Colonic mucosa (tissue), 4 donors: ENCODE data around the gene MOB3B. TPM values are rescaled to one million over a fixed set of nuclear protein-coding genes. Genes with fewer than 3 reads are reported as not detected.

ENCODE experiments used
- DNase-seq: peaks from one replicate; pipeline ENCODE4 v3.0.0-alpha.2; 2020
- H3K27ac ChIP-seq: fragments of 200-600 bp; one replicate; pipeline ENCODE4 v1.8.0; 2021
- H3K27me3 ChIP-seq: fragments of 200-600 bp; one replicate; pipeline ENCODE4 v1.8.0; 2021
- H3K36me3 ChIP-seq: fragments of 200-600 bp; one replicate; pipeline ENCODE4 v1.8.0; 2021
- H3K4me1 ChIP-seq: fragments of 200-600 bp; one replicate; pipeline ENCODE4 v1.8.0; 2021; ENCODE audit warnings: mild to moderate bottlenecking
- H3K4me3 ChIP-seq: fragments of 200-600 bp; one replicate; pipeline ENCODE4 v1.8.0; 2021
- H3K9ac ChIP-seq, 2 donors: one replicate each; pipeline ENCODE4 v1.7.0; 2013; ENCODE audit warnings: control low read depth in 2 of 2, low read depth in 2 of 2, low read length in 2 of 2
- H3K9me3 ChIP-seq: fragments of 200-600 bp; one replicate; pipeline ENCODE4 v1.8.0; 2021
- CTCF ChIP-seq: fragments of 200-600 bp; IDR thresholded peaks from one replicate; pipeline ENCODE4 v1.8.0; 2022; ENCODE audit warnings: antibody characterized with exemption, mild to moderate bottlenecking
- intact Hi-C: fragments of 100-400 bp; cut with DNase I; formaldehyde crosslinking; loops from one replicate; pipeline ENCODE4 v1.14.1; 2022
- total RNA-seq, 2 donors: library from RNA; stranded (reverse); fragmentation: NEBNext Ultra II Directional in 1 of 2; extraction: Animal tissue kit (Norgen Biotek cat#: 25700) in 1 of 2; gene quantifications; one replicate each; pipeline ENCODE4 v1.2.1, GENCODE V29; 2021
- donor health status: healthy.
- donor health status: DM: no; HTN: no; CAD: no.
- donor health status: DM: no; HTN: no; CAD: no.

MOB3B gene
- total RNA-seq, 2 donors from 2014 or later: 35.8 to 39.6 TPM

GRCh38 chr9:27372615-27373014, 157.0 kb downstream of the MOB3B start:
- peaks cover 22% of the 10 kb centered on the region for H3K4me1 ChIP-seq
- no peaks in the 10 kb centered on the region for H3K27me3 ChIP-seq
- TF ChIP-seq CTCF: no peak
- intact Hi-C loops: no loop called here
- no peak overlapping the region for H3K9ac ChIP-seq
- H3K4me3 ChIP-seq: no peak overlapping the region
- no peak for DNase-seq
- peak overlapping the region; percentile 69 for H3K27ac ChIP-seq
- H3K9me3 ChIP-seq: no peaks in the 10 kb centered on the region
- no peaks in the 10 kb centered on the region for H3K36me3 ChIP-seq

- no peak overlapping the region for H3K4me3 ChIP-seq
- peaks cover 12% of the 10 kb centered on the region for H3K4me1 ChIP-seq
- peak; percentile 64 for DNase-seq
- H3K27me3 ChIP-seq: no peaks in the 10 kb centered on the region
- no peaks in the 10 kb centered on the region for H3K36me3 ChIP-seq
- intact Hi-C loops: no loop called here
- peak overlapping the region; percentile 76 for H3K27ac ChIP-seq
- H3K9ac ChIP-seq: no peak overlapping the region
- H3K9me3 ChIP-seq: no peaks in the 10 kb centered on the region
- TF ChIP-seq CTCF: no peak
Observed at GRCh38 chr9:27371382-27371781, 158.2 kb downstream of the MOB3B start.

- DNase-seq: no peak
- Histone ChIP-seq H3K27ac (peak overlapping the region; percentile 24), H3K27me3 (no peaks in the 10 kb centered on the region), H3K9ac (no peak overlapping the region), H3K9me3 (no peaks in the 10 kb centered on the region), H3K4me3 (no peak overlapping the region), H3K36me3 (no peaks in the 10 kb centered on the region), H3K4me1 (peaks cover 12% of the 10 kb centered on the region)
- intact Hi-C loops: no loop called here
- TF ChIP-seq CTCF: no peak
Observed at GRCh38 chr9:27369591-27369990, 160.0 kb downstream of the MOB3B start.

- H3K4me1 ChIP-seq: peaks cover 12% of the 10 kb centered on the region
- no peaks in the 10 kb centered on the region for H3K36me3 ChIP-seq
- no peaks in the 10 kb centered on the region for H3K9me3 ChIP-seq
- H3K4me3 ChIP-seq: no peak overlapping the region
- intact Hi-C loops: no loop called here
- H3K9ac ChIP-seq: peak overlapping the region in 1 of 2 donors; percentile 38
- no peak for DNase-seq
- H3K27me3 ChIP-seq: no peaks in the 10 kb centered on the region
- TF ChIP-seq CTCF: no peak
- H3K27ac ChIP-seq: peak overlapping the region; percentile 24
Observed at GRCh38 chr9:27368316-27368985, 161.2 kb downstream of the MOB3B start.

- H3K27me3 ChIP-seq: no peaks in the 10 kb centered on the region
- peaks cover 12% of the 10 kb centered on the region for H3K4me1 ChIP-seq
- intact Hi-C loops: no loop called here
- DNase-seq: no peak
- no peak for TF ChIP-seq CTCF
- no peak overlapping the region for H3K9ac ChIP-seq
- H3K27ac ChIP-seq: no peak overlapping the region
- H3K4me3 ChIP-seq: no peak overlapping the region
- no peaks in the 10 kb centered on the region for H3K9me3 ChIP-seq
- no peaks in the 10 kb centered on the region for H3K36me3 ChIP-seq
Observed at GRCh38 chr9:27367921-27368315, 161.7 kb downstream of the MOB3B start.
